Measurements from ENCODE around the gene CENPF.

DNA sequence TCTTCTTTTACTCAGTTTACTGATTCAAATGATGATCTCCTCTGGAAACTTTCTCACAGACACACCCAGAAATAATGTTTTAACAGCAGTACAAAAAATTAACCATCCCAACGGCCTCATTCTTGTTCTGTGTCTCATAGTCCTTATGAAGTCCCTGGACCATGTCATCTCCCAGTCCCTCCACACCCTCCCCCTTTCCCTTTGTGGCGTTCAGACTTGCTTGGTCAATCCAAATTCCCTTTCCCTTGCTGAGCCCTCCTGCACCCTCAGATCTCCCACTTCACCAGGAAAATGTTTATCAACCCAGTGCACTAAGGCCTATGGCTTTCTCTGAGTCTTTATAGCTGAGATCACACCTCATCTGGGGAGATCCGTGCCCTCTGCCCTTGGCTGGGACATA is 85.9 kb downstream of the CENPF start:
- TF ChIP-seq, protein P1, sequence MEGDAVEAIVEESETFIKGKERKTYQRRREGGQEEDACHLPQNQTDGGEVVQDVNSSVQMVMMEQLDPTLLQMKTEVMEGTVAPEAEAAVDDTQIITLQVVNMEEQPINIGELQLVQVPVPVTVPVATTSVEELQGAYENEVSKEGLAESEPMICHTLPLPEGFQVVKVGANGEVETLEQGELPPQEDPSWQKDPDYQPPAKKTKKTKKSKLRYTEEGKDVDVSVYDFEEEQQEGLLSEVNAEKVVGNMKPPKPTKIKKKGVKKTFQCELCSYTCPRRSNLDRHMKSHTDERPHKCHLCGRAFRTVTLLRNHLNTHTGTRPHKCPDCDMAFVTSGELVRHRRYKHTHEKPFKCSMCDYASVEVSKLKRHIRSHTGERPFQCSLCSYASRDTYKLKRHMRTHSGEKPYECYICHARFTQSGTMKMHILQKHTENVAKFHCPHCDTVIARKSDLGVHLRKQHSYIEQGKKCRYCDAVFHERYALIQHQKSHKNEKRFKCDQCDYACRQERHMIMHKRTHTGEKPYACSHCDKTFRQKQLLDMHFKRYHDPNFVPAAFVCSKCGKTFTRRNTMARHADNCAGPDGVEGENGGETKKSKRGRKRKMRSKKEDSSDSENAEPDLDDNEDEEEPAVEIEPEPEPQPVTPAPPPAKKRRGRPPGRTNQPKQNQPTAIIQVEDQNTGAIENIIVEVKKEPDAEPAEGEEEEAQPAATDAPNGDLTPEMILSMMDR (IDR thresholded peaks at IDR 0.05) = no peak
- TF ChIP-seq POLR2A (IDR thresholded peaks at IDR 0.05) = no peak

All from prostate gland (tissue), 2 donors.